CD4-positive, alpha-beta T cell (primary cell): ENCODE measurements around the gene DSCAML1. TPM values are rescaled to one million over a fixed set of nuclear protein-coding genes. Genes with fewer than 3 reads are reported as not detected.

Experiments
- ATAC-seq: fragments of 200-7000 bp; cut with Tn5 transposase; one replicate; pipeline ENCODE4 v1.10.0; 2022; ENCODE audit warnings: mild to moderate bottlenecking; ENCODE audit not compliant: poor library complexity
- CTCF ChIA-PET: fragments of 350-600 bp; sonication (Branson Sonifier 250); formaldehyde crosslinking; loops from one replicate; lab custom pipeline; 2021; ENCODE audit warnings: antibody characterized with exemption, inconsistent platforms; lab: Charles Lee
- POLR2A ChIA-PET: fragments of 350-600 bp; sonication (Branson Sonifier 250); formaldehyde crosslinking; loops from one replicate; lab custom pipeline; 2021; ENCODE audit warnings: antibody characterized with exemption, inconsistent platforms; lab: Charles Lee
- DNase-seq, 14 experiments: peaks; one replicate each; pipeline ENCODE4 v3.0.0-alpha.2; 2013 to 2020; ENCODE audit warnings: mixed read lengths in 2 of 14
- H3K27ac ChIP-seq, 2 donors: one replicate each; pipeline versions ENCODE4 v1.5.1 to v1.7.0; 2013; ENCODE audit warnings: low read length in 2 of 2, low read depth in 1 of 2, mild to moderate bottlenecking in 1 of 2
- H3K27me3 ChIP-seq, 2 experiments: 1 replicate in 1 of 2; 2 replicates in 1 of 2; pipeline versions ENCODE4 v1.6.1 to v1.7.0; 2013; ENCODE audit warnings: low read length in 2 of 2, control low read depth in 1 of 2, mild to moderate bottlenecking in 1 of 2, moderate library complexity in 1 of 2; ENCODE audit not compliant: insufficient read depth in 2 of 2, control insufficient read depth in 1 of 2
- H3K36me3 ChIP-seq: one replicate; pipeline ENCODE4 v1.6.1; 2013; ENCODE audit warnings: low read length, control low read depth; ENCODE audit not compliant: insufficient read depth
- H3K4me1 ChIP-seq: one replicate; pipeline ENCODE4 v1.6.1; 2013; ENCODE audit warnings: low read length, control low read depth; ENCODE audit not compliant: insufficient read depth
- H3K4me3 ChIP-seq: one replicate; pipeline ENCODE4 v1.5.1; 2013; ENCODE audit warnings: mild to moderate bottlenecking, low read length, moderate library complexity
- H3K9me3 ChIP-seq, 2 experiments: 1 replicate in 1 of 2; 2 replicates in 1 of 2; pipeline versions ENCODE4 v1.6.1 to v1.7.0; 2013; ENCODE audit warnings: low read length in 2 of 2, mild to moderate bottlenecking in 2 of 2, control low read depth in 1 of 2, moderate library complexity in 1 of 2; ENCODE audit not compliant: control insufficient read depth in 1 of 2, insufficient read depth in 1 of 2
- H3K27ac Mint-ChIP-seq: one replicate; pipeline ENCODE4 v1.8.0; 2020; ENCODE audit warnings: mixed read lengths
- H3K27me3 Mint-ChIP-seq: one replicate; pipeline ENCODE4 v1.8.0; 2021; ENCODE audit warnings: mixed read lengths
- H3K36me3 Mint-ChIP-seq: one replicate; pipeline ENCODE4 v1.8.0; 2021; ENCODE audit warnings: low read depth, mixed read lengths
- H3K4me1 Mint-ChIP-seq: one replicate; pipeline ENCODE4 v1.8.0; 2021; ENCODE audit warnings: low read depth, mixed read lengths
- H3K4me3 Mint-ChIP-seq: one replicate; pipeline ENCODE4 v1.8.0; 2020; ENCODE audit warnings: mild to moderate bottlenecking, mixed read lengths
- H3K9me3 Mint-ChIP-seq: one replicate; pipeline ENCODE4 v1.8.0; 2020; ENCODE audit warnings: mixed read lengths
- CTCF ChIP-seq: fragments of 200-600 bp; IDR thresholded peaks from one replicate; pipeline ENCODE4 v1.8.0; 2022; ENCODE audit warnings: antibody characterized with exemption, mild to moderate bottlenecking
- intact Hi-C, 2 experiments: fragments of 100-400 bp; cut with DNase I in 1 of 2; cut with micrococcal nuclease in 1 of 2; formaldehyde crosslinking; loops; one replicate each; pipeline versions ENCODE4 v1.15.1 to v1.9.0; 2023 to 2025; cut with DNase I, micrococcal nuclease
- total RNA-seq, 174 experiments: library from RNA in 2 of 174; stranded (reverse) in 2 of 174; gene quantifications; one replicate each; pipeline ENCODE4 v1.2.3 and lab custom pipeline; 2021 to 2026

DSCAML1 gene
- total RNA-seq, 2 experiments from 2014 or later, result 0.22 to 0.61 TPM

- Histone ChIP-seq H3K9me3 (peaks cover 0 to 3% of the 10 kb centered on the region in 2 experiments), H3K27me3 (no peaks in the 10 kb centered on the region), H3K4me1 (no peaks in the 10 kb centered on the region), H3K27ac (no peak overlapping the region), H3K4me3 (no peak overlapping the region), H3K36me3 (no peaks in the 10 kb centered on the region)
- Mint-ChIP-seq H3K27me3 (peaks cover 5% of the 10 kb centered on the region), H3K4me3 (no peak overlapping the region), H3K36me3 (no peaks in the 10 kb centered on the region), H3K4me1 (no peaks in the 10 kb centered on the region), H3K27ac (no peak overlapping the region), H3K9me3 (no peaks in the 10 kb centered on the region)
- no peak for TF ChIP-seq CTCF
- ChIA-PET CTCF (no interaction called here), POLR2A (no interaction called here)
- DNase-seq, result no peak
- intact Hi-C loops, result no loop called here
- ATAC-seq, result no peak
Measured at GRCh38 chr11:117750916-117751662, 45.9 kb downstream of the DSCAML1 start.

GRCh38 chr11:117750357-117750756, 46.7 kb downstream of the DSCAML1 start:
- intact Hi-C loops, result no loop called here
- no peak overlapping the region for H3K4me3 ChIP-seq
- no peak for TF ChIP-seq CTCF
- no peaks in the 10 kb centered on the region for H3K27me3 Mint-ChIP-seq
- no peak for DNase-seq
- no peak overlapping the region for H3K4me3 Mint-ChIP-seq
- no peak for ATAC-seq
- H3K4me1 ChIP-seq, result no peaks in the 10 kb centered on the region
- CTCF ChIA-PET, result no interaction called here
- H3K36me3 Mint-ChIP-seq, result no peaks in the 10 kb centered on the region
- H3K9me3 ChIP-seq, result peaks cover 0 to 3% of the 10 kb centered on the region in 2 experiments
- H3K4me1 Mint-ChIP-seq, result no peaks in the 10 kb centered on the region
- no peaks in the 10 kb centered on the region for H3K27me3 ChIP-seq
- H3K27ac ChIP-seq, result no peak overlapping the region
- H3K27ac Mint-ChIP-seq, result no peak overlapping the region
- POLR2A ChIA-PET, result no interaction called here
- no peaks in the 10 kb centered on the region for H3K36me3 ChIP-seq
- no peaks in the 10 kb centered on the region for H3K9me3 Mint-ChIP-seq

GRCh38 chr11:117749541-117749910, 47.5 kb downstream of the DSCAML1 start:
- Mint-ChIP-seq H3K27me3 (no peaks in the 10 kb centered on the region), H3K9me3 (no peaks in the 10 kb centered on the region), H3K36me3 (no peaks in the 10 kb centered on the region), H3K27ac (no peak overlapping the region), H3K4me3 (no peak overlapping the region), H3K4me1 (no peaks in the 10 kb centered on the region)
- Histone ChIP-seq H3K27me3 (peaks cover 0 to 2% of the 10 kb centered on the region in 2 experiments), H3K9me3 (peaks cover 0 to 3% of the 10 kb centered on the region in 2 experiments), H3K36me3 (no peaks in the 10 kb centered on the region), H3K27ac (no peak overlapping the region), H3K4me1 (no peaks in the 10 kb centered on the region), H3K4me3 (no peak overlapping the region)
- DNase-seq (no peak), ATAC-seq (no peak)
- POLR2A ChIA-PET, result no interaction called here
- no peak for TF ChIP-seq CTCF
- CTCF ChIA-PET, result no interaction called here
- intact Hi-C loops, result no loop called here
